Heart left ventricle (tissue), 16 donors: Measurements from ENCODE around the gene SLC35B4. TPM values are rescaled to one million over a fixed set of nuclear protein-coding genes. Genes with fewer than 3 reads are reported as not detected.

Experiments
- ATAC-seq, 4 donors: fragments of 200-7000 bp; cut with Tn5 transposase; one replicate each; pipeline ENCODE4 v1.9.1; 2020 to 2022; ENCODE audit warnings: moderate library complexity in 4 of 4, mild to moderate bottlenecking in 3 of 4, moderate number of reproducible peaks in 1 of 4
- DNase-seq, 5 donors: peaks; one replicate each; pipeline ENCODE4 v3.0.0-alpha.2; 2020
- H3K27ac ChIP-seq, 12 donors: fragments of 200-600 bp; sonication (generic) in 4 of 12; one replicate each; pipeline versions ENCODE4 v1.5.0 to v1.8.0; 2016 to 2022; ENCODE audit warnings: mild to moderate bottlenecking in 2 of 12
- H3K27me3 ChIP-seq, 9 donors: fragments of 200-600 bp; sonication (generic) in 2 of 9; one replicate each; pipeline versions ENCODE4 v1.5.1 to v1.8.0; 2016 to 2022; ENCODE audit warnings: mild to moderate bottlenecking in 3 of 9
- H3K36me3 ChIP-seq, 9 donors: fragments of 200-600 bp; sonication (generic) in 2 of 9; one replicate each; pipeline versions ENCODE4 v1.5.0 to v1.8.0; 2018 to 2022; ENCODE audit warnings: mild to moderate bottlenecking in 2 of 9
- H3K4me1 ChIP-seq, 12 donors: fragments of 200-600 bp; sonication (generic) in 4 of 12; one replicate each; pipeline versions ENCODE4 v1.5.0 to v1.8.0; 2016 to 2022; ENCODE audit warnings: mild to moderate bottlenecking in 3 of 12
- H3K4me3 ChIP-seq, 12 donors: fragments of 200-600 bp; sonication (generic) in 4 of 12; one replicate each; pipeline versions ENCODE4 v1.5.0 to v1.8.0; 2017 to 2022; ENCODE audit warnings: mild to moderate bottlenecking in 9 of 12, moderate library complexity in 4 of 12
- H3K9me3 ChIP-seq, 12 donors: fragments of 200-600 bp; sonication (generic) in 4 of 12; one replicate each; pipeline versions ENCODE4 v1.5.0 to v1.8.0; 2016 to 2022; ENCODE audit warnings: mild to moderate bottlenecking in 1 of 12
- CTCF ChIP-seq, 12 donors: fragments of 200-600 bp; sonication (generic) in 4 of 12; IDR thresholded peaks; one replicate each; pipeline versions ENCODE4 v1.5.0 to v1.8.0; 2018 to 2022; ENCODE audit warnings: antibody characterized with exemption in 12 of 12, mild to moderate bottlenecking in 5 of 12
- POLR2A ChIP-seq, 2 donors: fragments of 450-650 bp; IDR thresholded peaks; one replicate each; pipeline ENCODE4 v1.6.1; 2017; ENCODE audit warnings: antibody characterized with exemption in 2 of 2, mild to moderate bottlenecking in 2 of 2, moderate library complexity in 2 of 2
- WGBS, 4 donors: extraction: QIAGEN DNeasy Blood & Tissue Kit in 2 of 4; methylation state at CpG; one replicate each; pipeline versions ENCODE4 v1.1.5 to v1.1.7; 2013 to 2018; 5-methylcytosine and 5-hydroxymethylcytosine counted together
- intact Hi-C, 10 donors: fragments of 100-400 bp; cut with DNase I; formaldehyde crosslinking; loops; one replicate each; pipeline versions ENCODE4 v1.11.1 to v1.14.2; 2022
- polyA plus RNA-seq, 2 donors: library from polyadenylated mRNA; stranded (reverse); fragments of 200-250 nt; gene quantifications; one replicate each; pipeline ENCODE4 v1.2.3, GENCODE V29; 2013
- total RNA-seq, 9 donors: library from RNA; depleted of rRNA in 2 of 9; stranded (reverse); fragments of >200 nt in 2 of 9; fragmentation: NEBNext Ultra II Directional in 3 of 9; extraction: Animal tissue kit (Norgen Biotek cat#: 25700) in 3 of 9; gene quantifications; one replicate each; pipeline versions ENCODE4 v1.1.0 to v1.2.4, GENCODE V29; 2016 to 2023
- donor health status: ischemic (EF 13 %, LVEDD 7.1; RV severe dilation, severe dysfunction).
- donor health status: healthy with polysubstance abuse.
- donor health status: DM: no; HTN: yes; CAD: no.
- donor health status: DM: no; HTN: no; CAD: no.
- donor health status: ischemic (EF 25% LVEDD 6.9; RV normal size, moderate dysfunction).
- donor health status: ischemic (EF 25% LVEDD 5.7; RV mildly dilated, moderate dysfunction).
- donor health status: healthy.
- donor health status: DM: yes; HTN: yes; CAD: no.
- donor health status: ischemic (EF 35%, LVEDD 5.7; RV mildly dilated, moderate dysfunction).
- donor health status: nonischemic (EF 11% LVEDD 7.7; RV severe dilation, severe dysfunction).
- donor health status: DM: yes; HTN: yes; CAD: no.
- donor health status: PGD.
- donor health status: ischemic (EF 29% LVEDD 5.4; RV normal size, mild dysfunction).
- donor health status: nonischemic (EF 23%, LVEDD 6.1; RV moderate dilation, normal function).

SLC35B4 gene
- total and polyA plus RNA-seq, 11 donors: 2.6 to 8.6 (median 5.4) TPM

- no peaks in the 10 kb centered on the region for H3K27me3 ChIP-seq
- no peak overlapping the region for H3K4me3 ChIP-seq
- WGBS, 4 donors: 87 to 95% (median 92%) methylated on average over 1 of the region's 1 CpG
- TF ChIP-seq POLR2A (IDR thresholded peaks at IDR 0.05) (no peak), CTCF (IDR thresholded peaks at IDR 0.05) (no peak)
- H3K36me3 ChIP-seq: peaks cover 0 to 6% (median 0%) of the 10 kb centered on the region in 9 donors
- intact Hi-C loops: no loop called here
- DNase-seq: no peak
- H3K4me1 ChIP-seq: peaks cover 0 to 20% (median 7%) of the 10 kb centered on the region in 12 donors
- no peak overlapping the region for H3K27ac ChIP-seq
- ATAC-seq: no peak
- H3K9me3 ChIP-seq: no peaks in the 10 kb centered on the region
Observed at GRCh38 chr7:134313543-134313942, 3.2 kb downstream of the SLC35B4 start.

- Histone ChIP-seq H3K4me1 (peaks cover 0 to 20% (median 7%) of the 10 kb centered on the region in 12 donors), H3K27ac (no peak overlapping the region), H3K9me3 (no peaks in the 10 kb centered on the region), H3K27me3 (no peaks in the 10 kb centered on the region), H3K36me3 (peaks cover 0 to 14% (median 0%) of the 10 kb centered on the region in 9 donors), H3K4me3 (no peak overlapping the region)
- TF ChIP-seq CTCF (IDR thresholded peaks at IDR 0.05) (no peak), POLR2A (IDR thresholded peaks at IDR 0.05) (no peak)
- DNase-seq: no peak
- ATAC-seq: no peak
- intact Hi-C loops: no loop called here
- 81 to 92% (median 91%) methylated on average over 6 of the region's 6 CpGs for WGBS, 4 donors
Observed at GRCh38 chr7:134312717-134313116, 4.0 kb downstream of the SLC35B4 start.

- no peaks in the 10 kb centered on the region for H3K27me3 ChIP-seq
- TF ChIP-seq POLR2A (IDR thresholded peaks at IDR 0.05): no peak
- TF ChIP-seq CTCF (IDR thresholded peaks at IDR 0.05): no peak
- 95 to 99% (median 97%) methylated on average over 4 of the region's 4 CpGs for WGBS, 4 donors
- H3K36me3 ChIP-seq: peaks cover 0 to 15% (median 0%) of the 10 kb centered on the region in 9 donors
- DNase-seq (no peak), ATAC-seq (no peak)
- H3K27ac ChIP-seq: no peak overlapping the region
- intact Hi-C loops: no loop called here
- H3K4me3 ChIP-seq: no peak overlapping the region
- no peaks in the 10 kb centered on the region for H3K9me3 ChIP-seq
- peaks cover 0 to 17% (median 6%) of the 10 kb centered on the region in 12 donors for H3K4me1 ChIP-seq
Observed at GRCh38 chr7:134311807-134312206, 4.9 kb downstream of the SLC35B4 start.

- H3K27me3 ChIP-seq: no peaks in the 10 kb centered on the region
- H3K9me3 ChIP-seq: no peaks in the 10 kb centered on the region
- intact Hi-C loops: no loop called here
- WGBS, 4 donors: 87 to 92% (median 90%) methylated on average over 4 of the region's 4 CpGs
- H3K4me1 ChIP-seq: peaks cover 0 to 7% (median 0%) of the 10 kb centered on the region in 12 donors
- no peak overlapping the region for H3K27ac ChIP-seq
- ATAC-seq: no peak
- no peak for TF ChIP-seq POLR2A (IDR thresholded peaks at IDR 0.05)
- no peak for TF ChIP-seq CTCF (IDR thresholded peaks at IDR 0.05)
- peaks cover 0 to 41% (median 24%) of the 10 kb centered on the region in 9 donors for H3K36me3 ChIP-seq
- no peak for DNase-seq
- no peak overlapping the region for H3K4me3 ChIP-seq
Observed at GRCh38 chr7:134308548-134308947, 8.2 kb downstream of the SLC35B4 start.
